ENCODE measurements around the gene AKAP13. TPM values are rescaled to one million over a fixed set of nuclear protein-coding genes. Genes with fewer than 3 reads are reported as not detected.
"Not testable (repeated sequence)": the region's sequence is repeated elsewhere in the genome, so short reads cannot be mapped to it uniquely, and the experiment has no call there.

Gene AKAP13
- total RNA-seq, 1 donor from 2014 or later = 71.8 TPM

GRCh38 chr15:85349062-85349461 is 31.3 kb upstream of the AKAP13 start:
- DNase-seq (ENCODE audit: low read depth, low spot score) = not testable (repeated sequence)

GRCh38 chr15:85350395-85350794 is 30.0 kb upstream of the AKAP13 start:
- DNase-seq (ENCODE audit: low read depth, low spot score) = no peak

GRCh38 chr15:85351501-85351900 is 28.9 kb upstream of the AKAP13 start:
- DNase-seq (ENCODE audit: low read depth, low spot score) = not testable (repeated sequence)

- DNase-seq (ENCODE audit: low read depth, low spot score) = no peak
Measured at GRCh38 chr15:85351965-85352364, 28.4 kb upstream of the AKAP13 start.

GRCh38 chr15:85353516-85353915 is 26.9 kb upstream of the AKAP13 start:
- no peak for DNase-seq (ENCODE audit: low read depth, low spot score)

GRCh38 chr15:85354461-85354860 is 25.9 kb upstream of the AKAP13 start:
- no peak for DNase-seq (ENCODE audit: low read depth, low spot score)

- no peak for DNase-seq (ENCODE audit: low read depth, low spot score)
Measured at GRCh38 chr15:85354948-85355347, 25.5 kb upstream of the AKAP13 start.

GRCh38 chr15:85356276-85356675 is 24.1 kb upstream of the AKAP13 start:
- DNase-seq (ENCODE audit: low read depth, low spot score) = no peak

- DNase-seq (ENCODE audit: low read depth, low spot score) = no peak
Measured at GRCh38 chr15:85361323-85361722, 19.1 kb upstream of the AKAP13 start.

- DNase-seq (ENCODE audit: low read depth, low spot score) = no peak
Measured at GRCh38 chr15:85362436-85363081, 17.8 kb upstream of the AKAP13 start.

- DNase-seq (ENCODE audit: low read depth, low spot score) = no peak
Measured at GRCh38 chr15:85365980-85366379, 14.4 kb upstream of the AKAP13 start.

- DNase-seq (ENCODE audit: low read depth, low spot score) = no peak
Measured at GRCh38 chr15:85367741-85368140, 12.7 kb upstream of the AKAP13 start.

GRCh38 chr15:85374831-85375230 is 5.6 kb upstream of the AKAP13 start:
- DNase-seq (ENCODE audit: low read depth, low spot score) = no peak

- no peak for DNase-seq (ENCODE audit: low read depth, low spot score)
Measured at GRCh38 chr15:85377269-85377668, 3.1 kb upstream of the AKAP13 start.

GRCh38 chr15:85377986-85378385 is 2.4 kb upstream of the AKAP13 start:
- DNase-seq (ENCODE audit: low read depth, low spot score) = no peak

- no peak for DNase-seq (ENCODE audit: low read depth, low spot score)
Measured at GRCh38 chr15:85379403-85380131, 836 bp upstream of the AKAP13 start.

- no peak for DNase-seq (ENCODE audit: low read depth, low spot score)
Measured at GRCh38 chr15:85380812-85381642, 624 bp downstream of the AKAP13 start.

GRCh38 chr15:85381850-85382751 is 1.7 kb downstream of the AKAP13 start:
- no peak for DNase-seq (ENCODE audit: low read depth, low spot score)

GRCh38 chr15:85382942-85383341 is 2.5 kb downstream of the AKAP13 start:
- no peak for DNase-seq (ENCODE audit: low read depth, low spot score)

GRCh38 chr15:85383470-85384148 is 3.2 kb downstream of the AKAP13 start:
- no peak for DNase-seq (ENCODE audit: low read depth, low spot score)

- DNase-seq (ENCODE audit: low read depth, low spot score) = no peak
Measured at GRCh38 chr15:85386261-85386660, 5.9 kb downstream of the AKAP13 start.

Data from pulmonary artery endothelial cell (primary cell).